HepG2 (cell line): ENCODE measurements around the gene FANCF. TPM values are rescaled to one million over a fixed set of nuclear protein-coding genes. Genes with fewer than 3 reads are reported as not detected.

Experiments used
- ARID4A ChIP-seq: sonication (generic); formaldehyde crosslinking; IDR thresholded peaks from 2 replicates; pipeline ENCODE4 v1.5.0; 2020; ENCODE audit warnings: mild to moderate bottlenecking, missing genetic modification reagents, borderline replicate concordance
- ATAD3A ChIP-seq: sonication (generic); formaldehyde crosslinking; IDR thresholded peaks from 2 replicates; pipeline ENCODE4 v1.4.0; 2020; ENCODE audit warnings: missing genetic modification reagents
- FOXJ3 ChIP-seq: sonication (generic); formaldehyde crosslinking; IDR thresholded peaks from 2 replicates; pipeline ENCODE4 v1.4.0; 2020; ENCODE audit warnings: missing genetic modification reagents, mild to moderate bottlenecking, borderline replicate concordance
- HMGXB3 ChIP-seq: sonication (generic); formaldehyde crosslinking; IDR thresholded peaks from 2 replicates; pipeline ENCODE4 v1.4.0; 2020; ENCODE audit warnings: missing genetic modification reagents, borderline replicate concordance
- NPAS2 ChIP-seq: sonication (generic); formaldehyde crosslinking; IDR thresholded peaks from 2 replicates; pipeline ENCODE4 v1.8.0; 2022; ENCODE audit warnings: mild to moderate bottlenecking, missing genetic modification reagents, borderline replicate concordance
- SAFB2 ChIP-seq: sonication (generic); formaldehyde crosslinking; IDR thresholded peaks from 2 replicates; pipeline ENCODE4 v1.5.1; 2020; ENCODE audit warnings: missing genetic modification reagents, low read depth, mild to moderate bottlenecking, borderline replicate concordance
- SMARCE1 ChIP-seq: fragments of 450-650 bp; IDR thresholded peaks from 2 replicates; pipeline ENCODE4 v1.6.1; 2017; ENCODE audit warnings: borderline replicate concordance
- SP140L ChIP-seq: sonication (generic); formaldehyde crosslinking; IDR thresholded peaks from 2 replicates; pipeline ENCODE4 v1.4.0; 2020; ENCODE audit warnings: missing genetic modification reagents, borderline replicate concordance
- TBL1XR1 ChIP-seq: fragments of 150-350 bp; IDR thresholded peaks from 2 replicates; pipeline ENCODE4 v1.6.1; 2014; ENCODE audit warnings: borderline replicate concordance, low read length; ENCODE audit not compliant: partially characterized antibody
- WIZ ChIP-seq: sonication (generic); formaldehyde crosslinking; IDR thresholded peaks from 2 replicates; pipeline ENCODE4 v1.5.1; 2020; ENCODE audit warnings: mild to moderate bottlenecking, missing genetic modification reagents
- ZFP36L2 ChIP-seq: sonication (generic); formaldehyde crosslinking; IDR thresholded peaks from 2 replicates; pipeline ENCODE4 v1.4.0; 2020; ENCODE audit warnings: missing genetic modification reagents
- ZNF224 ChIP-seq: sonication (generic); formaldehyde crosslinking; IDR thresholded peaks from 2 replicates; pipeline ENCODE4 v1.5.0; 2020; ENCODE audit warnings: mild to moderate bottlenecking, missing genetic modification reagents
- ZNF256 ChIP-seq: sonication (generic); formaldehyde crosslinking; conservative IDR thresholded peaks from 2 replicates; pipeline ENCODE4 v1.4.0; 2020; ENCODE audit warnings: missing genetic modification reagents
- ZNF510 ChIP-seq: sonication (generic); formaldehyde crosslinking; IDR thresholded peaks from 2 replicates; pipeline ENCODE4 v1.4.0; 2020; ENCODE audit warnings: low read depth, mild to moderate bottlenecking, missing genetic modification reagents
- ZNF552 ChIP-seq: sonication (generic); formaldehyde crosslinking; IDR thresholded peaks from 2 replicates; pipeline ENCODE4 v1.9.0; 2022; ENCODE audit warnings: missing genetic modification reagents, mild to moderate bottlenecking, borderline replicate concordance
- ZNF749 ChIP-seq: sonication (generic); formaldehyde crosslinking; IDR thresholded peaks from 2 replicates; pipeline ENCODE4 v1.8.0; 2022; ENCODE audit warnings: mild to moderate bottlenecking, missing genetic modification reagents, moderate library complexity, borderline replicate concordance
- polyA plus RNA-seq, 8 experiments: library from polyadenylated mRNA; depleted of rRNA in 3 of 8; stranded (reverse) in 7 of 8; unstranded in 1 of 8; fragments of >200 nt; fragmentation: Illumina TruSeq in 4 of 8; extraction: Trizol in 4 of 8; gene quantifications; 2 replicates each; pipeline versions ENCODE4 v1.2.1 to v1.2.3, GENCODE V29; 2011 to 2016; ENCODE audit warnings: low read depth in 4 of 8, missing spikeins in 1 of 8, mixed read lengths in 1 of 8; ENCODE audit not compliant: insufficient read depth in 1 of 8
- total RNA-seq, 5 experiments: library from RNA; depleted of rRNA; stranded (reverse); fragments of >200 nt; fragmentation: Illumina TruSeq; extraction: Trizol; gene quantifications; 2 replicates each; pipeline ENCODE4 v1.2.3, GENCODE V29; 2016; ENCODE audit warnings: low read depth in 1 of 5
- TF ChIP-seq, protein P1 (sequence below): sonication (generic); formaldehyde crosslinking; IDR thresholded peaks from 2 replicates; pipeline ENCODE4 v1.4.0; 2020; ENCODE audit warnings: missing genetic modification reagents

Gene FANCF
- total and polyA plus RNA-seq, 2 of the 13 experiments (the other 11 are each of a cell fraction or from before 2014, with no cell fraction given), result 2.5 to 9.7 TPM

GRCh38 chr11:22666325-22666687, 40.7 kb upstream of the FANCF start, which contains the start of gene GAS2 (continued):
- TF ChIP-seq, protein P1, sequence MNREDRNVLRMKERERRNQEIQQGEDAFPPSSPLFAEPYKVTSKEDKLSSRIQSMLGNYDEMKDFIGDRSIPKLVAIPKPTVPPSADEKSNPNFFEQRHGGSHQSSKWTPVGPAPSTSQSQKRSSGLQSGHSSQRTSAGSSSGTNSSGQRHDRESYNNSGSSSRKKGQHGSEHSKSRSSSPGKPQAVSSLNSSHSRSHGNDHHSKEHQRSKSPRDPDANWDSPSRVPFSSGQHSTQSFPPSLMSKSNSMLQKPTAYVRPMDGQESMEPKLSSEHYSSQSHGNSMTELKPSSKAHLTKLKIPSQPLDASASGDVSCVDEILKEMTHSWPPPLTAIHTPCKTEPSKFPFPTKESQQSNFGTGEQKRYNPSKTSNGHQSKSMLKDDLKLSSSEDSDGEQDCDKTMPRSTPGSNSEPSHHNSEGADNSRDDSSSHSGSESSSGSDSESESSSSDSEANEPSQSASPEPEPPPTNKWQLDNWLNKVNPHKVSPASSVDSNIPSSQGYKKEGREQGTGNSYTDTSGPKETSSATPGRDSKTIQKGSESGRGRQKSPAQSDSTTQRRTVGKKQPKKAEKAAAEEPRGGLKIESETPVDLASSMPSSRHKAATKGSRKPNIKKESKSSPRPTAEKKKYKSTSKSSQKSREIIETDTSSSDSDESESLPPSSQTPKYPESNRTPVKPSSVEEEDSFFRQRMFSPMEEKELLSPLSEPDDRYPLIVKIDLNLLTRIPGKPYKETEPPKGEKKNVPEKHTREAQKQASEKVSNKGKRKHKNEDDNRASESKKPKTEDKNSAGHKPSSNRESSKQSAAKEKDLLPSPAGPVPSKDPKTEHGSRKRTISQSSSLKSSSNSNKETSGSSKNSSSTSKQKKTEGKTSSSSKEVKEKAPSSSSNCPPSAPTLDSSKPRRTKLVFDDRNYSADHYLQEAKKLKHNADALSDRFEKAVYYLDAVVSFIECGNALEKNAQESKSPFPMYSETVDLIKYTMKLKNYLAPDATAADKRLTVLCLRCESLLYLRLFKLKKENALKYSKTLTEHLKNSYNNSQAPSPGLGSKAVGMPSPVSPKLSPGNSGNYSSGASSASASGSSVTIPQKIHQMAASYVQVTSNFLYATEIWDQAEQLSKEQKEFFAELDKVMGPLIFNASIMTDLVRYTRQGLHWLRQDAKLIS, result no peak
- no peak for TF ChIP-seq ZFP36L2 (CRISPR knock-in tag)
- no peak for TF ChIP-seq SAFB2
- no peak for TF ChIP-seq HMGXB3
- no peak for TF ChIP-seq TBL1XR1
- no peak for TF ChIP-seq ATAD3A (CRISPR knock-in tag)
- no peak for TF ChIP-seq ARID4A
- no peak for TF ChIP-seq SMARCE1
- TF ChIP-seq WIZ, result no peak
- TF ChIP-seq ZNF552, result no peak
- no peak for TF ChIP-seq FOXJ3 (CRISPR knock-in tag)
- TF ChIP-seq ZNF749 (CRISPR knock-in tag), result 0 out of 2 replicates have a peak, but pooled peaks have one; percentile 11
- no peak for TF ChIP-seq ZNF224 (CRISPR knock-in tag)
- no peak for TF ChIP-seq ZNF510 (CRISPR knock-in tag)
- no peak for TF ChIP-seq NPAS2 (CRISPR knock-in tag)
- TF ChIP-seq ZNF256, result no peak
- TF ChIP-seq SP140L (CRISPR knock-in tag), result no peak
